Left ventricle myocardium superior (tissue), 1 donor: ENCODE data around the gene HOXC13. TPM values are rescaled to one million over a fixed set of nuclear protein-coding genes. Genes with fewer than 3 reads are reported as not detected.

Experiments
- ATAC-seq: fragments of 200-7000 bp; cut with Tn5 transposase; one replicate; pipeline ENCODE4 v1.9.1; 2020; ENCODE audit warnings: mild to moderate bottlenecking, moderate library complexity
- DNase-seq: peaks from one replicate; pipeline ENCODE4 v3.0.0-alpha.2; 2020
- intact Hi-C: fragments of 100-400 bp; cut with micrococcal nuclease; formaldehyde crosslinking; loops from one replicate; pipeline ENCODE4 v1.11.0; 2022
- total RNA-seq: library from RNA; stranded (reverse); fragmentation: NEBNext Ultra II Directional; extraction: Animal tissue kit (Norgen Biotek cat#: 25700); gene quantifications from one replicate; pipeline ENCODE4 v1.2.1, GENCODE V29; 2021
- donor health status: DM: no; HTN: yes; CAD: no; lungs with severe emphysema.

Gene HOXC13
- total RNA-seq, 1 donor from 2014 or later, result not detected

- DNase-seq, result no peak
- no peak for ATAC-seq
- intact Hi-C loops, result no loop called here
Measured at GRCh38 chr12:53952871-53953734, 14.5 kb downstream of the HOXC13 start.

GRCh38 chr12:53953831-53954693 lies 15.4 kb downstream of the HOXC13 start:
- ATAC-seq, result no peak
- no peak for DNase-seq
- intact Hi-C loops, result no loop called here

- DNase-seq (no peak), ATAC-seq (no peak)
- intact Hi-C loops, result no loop called here
Measured at GRCh38 chr12:53954694-53955035, 16.0 kb downstream of the HOXC13 start, which contains the start of gene HOXC12. HOXC12 (plus strand) TSS chr12:53954903; CDS start chr12:53954930, 27 bp downstream.

DNA sequence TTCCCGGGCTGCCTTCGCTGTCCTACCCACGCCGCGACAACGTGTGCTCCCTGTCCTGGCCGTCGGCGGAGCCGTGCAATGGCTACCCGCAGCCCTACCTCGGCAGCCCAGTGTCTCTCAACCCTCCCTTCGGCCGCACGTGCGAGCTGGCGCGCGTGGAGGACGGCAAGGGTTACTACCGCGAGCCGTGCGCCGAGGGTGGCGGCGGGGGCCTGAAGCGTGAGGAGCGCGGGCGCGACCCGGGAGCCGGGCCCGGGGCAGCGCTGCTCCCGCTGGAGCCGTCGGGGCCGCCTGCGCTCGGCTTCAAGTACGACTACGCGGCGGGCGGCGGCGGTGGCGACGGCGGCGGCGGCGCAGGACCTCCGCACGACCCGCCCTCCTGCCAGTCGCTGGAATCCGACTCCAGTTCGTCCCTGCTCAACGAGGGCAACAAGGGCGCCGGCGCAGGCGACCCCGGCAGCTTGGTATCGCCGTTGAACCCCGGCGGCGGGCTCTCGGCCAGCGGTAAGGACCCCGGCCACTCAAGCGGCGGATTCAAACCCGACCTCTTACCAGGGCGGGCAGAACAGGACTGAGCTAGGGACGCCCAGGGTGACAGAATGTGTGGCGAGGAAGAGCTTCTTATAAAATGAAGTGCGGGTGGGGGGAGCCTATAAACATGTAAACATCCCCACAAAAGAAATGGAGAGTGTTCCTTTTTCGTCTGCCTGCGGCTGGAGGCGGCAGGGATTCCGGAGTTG lies 16.6 kb downstream of the HOXC13 start:
- DNase-seq (no peak), ATAC-seq (no peak)
- intact Hi-C loops, result no loop called here

GRCh38 chr12:53955776-53956250 lies 17.2 kb downstream of the HOXC13 start:
- DNase-seq, result no peak
- intact Hi-C loops, result no loop called here
- ATAC-seq, result no peak

DNA sequence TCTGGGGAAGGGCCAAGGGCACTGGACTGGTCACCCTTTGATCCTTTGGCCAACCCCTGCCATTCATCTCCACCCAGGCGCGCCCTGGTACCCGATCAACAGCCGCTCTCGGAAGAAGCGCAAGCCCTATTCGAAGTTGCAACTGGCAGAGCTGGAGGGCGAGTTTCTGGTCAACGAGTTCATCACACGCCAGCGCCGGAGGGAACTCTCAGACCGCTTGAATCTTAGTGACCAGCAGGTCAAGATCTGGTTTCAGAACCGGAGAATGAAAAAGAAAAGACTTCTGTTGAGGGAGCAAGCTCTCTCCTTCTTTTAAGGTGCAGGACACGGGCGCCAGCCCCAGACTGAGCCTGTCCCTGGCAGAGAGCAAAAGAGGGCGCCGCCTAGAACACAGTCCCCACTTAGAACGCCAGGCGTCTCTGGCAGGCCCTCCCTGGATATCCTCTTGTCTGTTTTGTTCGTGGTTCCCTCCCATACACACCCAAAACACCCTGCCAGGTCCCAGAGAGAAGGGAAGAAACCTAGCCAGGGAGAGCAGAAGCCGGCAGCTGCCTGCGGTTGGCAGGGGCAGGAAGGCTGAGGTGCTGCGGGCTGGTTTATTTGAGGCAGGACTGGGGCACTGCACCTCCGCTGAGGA lies 17.7 kb downstream of the HOXC13 start:
- DNase-seq (no peak), ATAC-seq (no peak)
- intact Hi-C loops, result no loop called here

DNA sequence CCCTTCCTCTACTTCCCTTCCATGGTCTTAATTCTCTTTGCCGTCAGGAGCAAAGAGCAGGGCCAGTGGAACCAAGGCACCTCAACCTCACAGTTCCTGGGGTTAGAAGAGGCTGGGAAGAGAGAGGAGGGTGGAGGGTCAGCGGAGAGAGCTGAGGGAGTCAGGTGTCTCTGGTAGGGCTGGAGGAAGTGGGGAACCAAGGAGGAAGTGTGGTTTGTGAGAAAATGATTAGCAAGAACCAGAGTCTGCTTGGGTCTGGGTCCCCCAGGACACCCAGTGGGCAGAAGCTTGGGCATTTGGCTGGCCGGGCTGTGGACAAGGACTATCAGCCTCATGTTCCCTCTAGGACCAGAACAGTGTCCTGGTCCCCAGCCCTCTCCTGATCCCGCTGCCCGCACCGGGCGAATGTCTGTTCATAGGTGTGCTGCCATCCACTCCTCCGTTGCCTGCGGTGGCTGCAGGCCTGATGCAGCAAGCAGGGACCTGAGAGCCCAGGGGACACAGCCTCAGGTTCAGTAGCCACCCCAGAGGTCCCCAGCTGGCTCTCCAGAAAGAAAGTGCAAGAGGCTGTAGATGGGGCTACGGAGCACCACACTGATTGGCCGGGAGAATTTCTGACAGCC lies 18.4 kb downstream of the HOXC13 start:
- ATAC-seq, result no peak
- no peak for DNase-seq
- intact Hi-C loops, result no loop called here

DNA sequence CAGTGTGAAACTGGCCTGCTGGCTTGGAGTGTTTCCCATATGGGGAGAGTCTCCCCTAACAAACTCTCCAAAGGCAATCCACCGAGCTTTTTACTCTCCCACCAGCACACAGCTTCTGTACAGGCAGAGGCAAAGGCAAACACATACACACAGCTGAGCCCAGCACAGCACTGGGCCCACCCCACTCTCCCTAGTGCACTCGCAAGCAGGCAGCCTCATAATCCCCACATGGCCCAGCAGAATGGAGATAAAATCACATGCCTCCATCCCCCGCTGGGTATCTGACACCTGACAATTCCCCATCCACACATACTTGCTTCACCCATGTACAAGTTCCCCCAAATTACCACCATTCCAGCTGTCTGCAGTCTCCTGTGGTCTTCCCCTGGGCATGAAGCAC lies 19.5 kb downstream of the HOXC13 start:
- intact Hi-C loops, result no loop called here
- ATAC-seq (no peak), DNase-seq (no peak)

DNA sequence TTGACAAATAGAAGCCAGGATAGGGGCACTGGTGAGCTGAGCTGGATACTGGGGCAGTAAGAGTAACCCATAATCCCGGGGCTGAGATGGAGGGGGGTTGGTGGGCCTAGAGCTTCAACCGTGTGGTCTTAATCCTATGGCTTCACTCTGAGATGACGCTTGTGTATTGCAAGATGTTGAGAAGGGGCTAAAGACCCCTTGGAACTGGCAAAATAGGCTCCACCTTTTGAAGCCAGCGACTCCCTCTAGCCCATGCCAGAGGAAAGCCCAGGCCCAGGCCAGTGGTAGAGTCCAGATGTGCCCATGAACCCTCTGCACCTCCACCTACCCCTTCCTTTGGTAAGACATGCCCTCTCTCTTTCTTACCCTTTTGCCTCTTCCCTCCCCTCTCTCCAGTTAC lies 20.7 kb downstream of the HOXC13 start:
- DNase-seq (no peak), ATAC-seq (no peak)
- intact Hi-C loops, result no loop called here

- ATAC-seq (no peak), DNase-seq (no peak)
- intact Hi-C loops, result no loop called here
Measured at GRCh38 chr12:53960187-53961024, 21.8 kb downstream of the HOXC13 start.

DNA sequence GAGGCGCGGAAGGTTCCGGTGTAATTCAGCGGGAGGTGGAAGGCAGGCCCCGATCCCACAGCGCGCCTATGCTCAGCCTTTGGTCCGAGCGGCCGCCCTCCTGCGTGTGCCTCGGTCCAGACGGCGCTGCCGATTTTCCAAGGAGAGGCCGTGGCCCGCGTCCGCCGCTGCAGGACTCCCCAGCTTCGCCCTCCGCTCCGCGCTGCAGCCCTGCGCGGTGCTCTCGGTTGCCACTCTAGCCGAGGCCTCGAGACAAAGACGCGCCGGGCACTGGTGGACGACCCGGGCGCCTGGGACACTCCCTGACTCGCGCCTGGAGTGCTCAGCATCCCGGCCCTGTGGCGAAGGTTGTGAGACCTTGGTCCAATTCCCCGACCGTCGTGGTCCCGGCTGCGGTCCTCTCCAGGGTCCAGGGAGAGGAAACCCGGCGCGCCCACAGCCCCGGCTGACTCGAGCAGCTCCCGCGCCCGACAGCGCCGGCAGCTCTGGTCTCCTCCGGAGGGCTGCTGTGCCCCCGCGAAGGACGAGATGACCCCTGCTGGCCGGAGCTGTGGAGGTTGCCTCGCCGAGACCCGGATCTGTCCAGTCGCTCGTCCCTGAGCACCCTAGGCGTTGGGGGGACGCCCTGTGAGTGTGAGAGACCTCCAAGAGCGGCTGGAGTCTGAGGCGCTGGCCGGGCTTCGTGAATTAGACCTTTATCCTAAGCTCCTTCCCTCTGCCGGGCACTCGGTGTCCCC lies 22.6 kb downstream of the HOXC13 start:
- intact Hi-C loops, result no loop called here
- no peak for ATAC-seq
- DNase-seq, result no peak

GRCh38 chr12:53963005-53963404 lies 24.4 kb downstream of the HOXC13 start:
- DNase-seq, result no peak
- no peak for ATAC-seq
- intact Hi-C loops, result no loop called here

- intact Hi-C loops, result no loop called here
- no peak for DNase-seq
- ATAC-seq, result no peak
Measured at GRCh38 chr12:53963434-53964314, 25.0 kb downstream of the HOXC13 start.

DNA sequence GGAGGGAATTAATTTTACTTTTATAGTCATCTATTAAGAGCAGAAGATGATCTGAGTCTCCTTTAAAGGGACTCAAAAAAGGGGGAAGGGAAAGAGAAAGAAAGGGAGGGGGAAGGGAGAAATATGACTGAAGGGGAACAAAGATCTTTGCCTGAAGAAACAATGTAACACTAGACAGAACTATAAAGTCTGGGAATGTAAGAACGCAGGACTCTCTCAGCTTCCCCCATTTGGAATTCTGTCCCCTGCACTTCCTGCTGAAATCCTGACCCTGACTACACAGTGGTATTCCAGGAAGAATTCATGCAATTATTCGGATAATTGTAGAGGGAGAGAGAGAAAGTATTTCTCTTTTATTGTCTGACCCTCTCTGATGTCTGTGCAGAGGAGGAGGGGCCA lies 25.7 kb downstream of the HOXC13 start:
- ATAC-seq (no peak), DNase-seq (no peak)
- intact Hi-C loops, result no loop called here

DNA sequence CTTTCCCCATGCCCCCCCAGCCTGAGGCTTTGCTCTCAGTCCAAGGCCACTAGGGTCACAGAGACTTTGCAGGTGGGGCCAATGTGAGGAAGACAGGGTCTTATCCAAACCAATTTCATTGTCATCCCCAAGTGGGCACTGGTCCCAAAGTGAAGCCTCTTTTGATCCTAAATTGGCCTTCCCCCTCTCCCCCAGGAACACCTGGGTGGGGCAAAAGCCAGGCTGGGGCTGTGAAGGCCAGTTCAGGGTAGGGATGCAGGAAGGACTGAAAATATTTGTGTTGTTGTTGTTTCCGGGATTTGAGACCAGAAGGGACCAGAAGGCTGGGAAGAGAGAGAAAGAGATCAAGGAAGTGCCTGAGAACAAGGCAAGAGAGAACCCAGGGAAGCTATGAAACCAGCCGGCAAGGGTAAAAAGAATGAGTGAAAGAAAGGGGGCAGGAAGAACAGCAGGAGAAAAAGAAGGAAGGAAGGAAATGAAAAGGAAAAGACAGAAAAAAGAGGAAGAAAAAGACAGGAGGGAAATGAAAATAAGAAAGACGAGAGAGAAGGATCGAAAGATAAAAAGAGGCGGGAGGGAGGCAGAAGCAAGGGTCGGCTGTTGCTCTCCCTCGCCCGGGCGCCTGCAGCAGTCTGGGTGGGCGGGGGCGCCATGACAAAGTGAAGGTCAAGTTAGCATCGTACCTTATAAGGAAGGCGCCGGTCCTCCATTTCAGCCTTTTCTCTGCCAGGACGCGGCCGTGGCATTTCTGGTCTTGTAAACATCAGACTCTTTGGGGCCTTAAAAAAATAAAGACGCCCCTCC lies 26.9 kb downstream of the HOXC13 start:
- no peak for ATAC-seq
- intact Hi-C loops, result no loop called here
- no peak for DNase-seq

DNA sequence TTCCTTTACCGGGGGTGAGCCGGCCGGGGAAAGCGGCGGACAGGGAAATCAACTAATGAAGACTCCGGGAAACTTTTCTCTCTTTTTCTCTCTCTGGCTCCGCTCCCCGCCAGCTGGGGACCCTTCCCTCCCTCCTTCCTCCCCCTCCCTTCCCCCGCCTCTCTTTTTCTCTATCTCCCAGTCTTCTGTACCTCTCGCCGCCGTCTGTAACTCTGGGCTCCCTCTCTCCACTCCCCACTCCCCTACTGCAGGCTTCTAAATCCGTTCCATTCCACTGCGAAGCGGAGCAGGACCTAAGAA lies 27.4 kb downstream of the HOXC13 start:
- intact Hi-C loops, result no loop called here
- DNase-seq (no peak), ATAC-seq (no peak)
